Astrocyte (in vitro differentiated cells and primary cell): Measurements from ENCODE around the gene CRTAP. TPM values are rescaled to one million over a fixed set of nuclear protein-coding genes. Genes with fewer than 3 reads are reported as not detected.
A peak's percentile ranks its signal among the peaks of the same experiment; 100 is the strongest.
"Not testable (repeated sequence)": the region's sequence is repeated elsewhere in the genome, so short reads cannot be mapped to it uniquely, and the experiment has no call there.

Experiments used
- DNase-seq: peaks from one replicate; pipeline ENCODE4 v3.0.0-alpha.2; 2010; ENCODE audit warnings: low read depth
- FAIRE-seq: peaks from 2 replicates; lab custom pipeline; 2011; peaks lifted over from hg19 to GRCh38; lab: Jason Lieb, UNC
- H2AFZ ChIP-seq: 2 replicates; pipeline ENCODE4 v1.6.0; 2012; ENCODE audit warnings: low read depth, low read length, inconsistent platforms
- H3K27ac ChIP-seq: 2 replicates; pipeline ENCODE4 v1.5.1; 2011; ENCODE audit warnings: low read depth, low read length, inconsistent platforms
- H3K27me3 ChIP-seq: 2 replicates; pipeline ENCODE4 v1.6.0; 2011; ENCODE audit warnings: low read length, inconsistent platforms; ENCODE audit not compliant: insufficient read depth
- H3K36me3 ChIP-seq: 2 replicates; pipeline ENCODE4 v1.5.1; 2011; ENCODE audit warnings: low read length, inconsistent platforms; ENCODE audit not compliant: insufficient read depth
- H3K4me1 ChIP-seq: 2 replicates; pipeline ENCODE4 v1.5.1; 2011; ENCODE audit warnings: low read length, inconsistent platforms; ENCODE audit not compliant: insufficient read depth
- H3K4me2 ChIP-seq: 2 replicates; pipeline ENCODE4 v1.6.0; 2012; ENCODE audit warnings: low read length, inconsistent platforms
- H3K4me3 ChIP-seq: 2 replicates; pipeline ENCODE4 v1.5.1; 2011; ENCODE audit warnings: low read depth, mild to moderate bottlenecking, low read length, inconsistent platforms; ENCODE audit not compliant: insufficient read depth
- H3K79me2 ChIP-seq: 2 replicates; pipeline ENCODE4 v1.6.0; 2012; ENCODE audit warnings: mild to moderate bottlenecking, low read length, inconsistent platforms; ENCODE audit not compliant: insufficient read depth
- H3K9ac ChIP-seq: 2 replicates; pipeline ENCODE4 v1.6.0; 2012; ENCODE audit warnings: mild to moderate bottlenecking, low read length, inconsistent platforms
- H3K9me3 ChIP-seq: 2 replicates; pipeline ENCODE4 v1.5.1; 2012; ENCODE audit warnings: low read depth, mild to moderate bottlenecking, low read length, inconsistent platforms; ENCODE audit not compliant: insufficient read depth
- H4K20me1 ChIP-seq: 2 replicates; pipeline ENCODE4 v1.6.0; 2012; ENCODE audit warnings: low read length, inconsistent platforms; ENCODE audit not compliant: insufficient read depth
- H3K27ac Mint-ChIP-seq: one replicate; pipeline ENCODE4 v1.8.0; 2021; ENCODE audit warnings: mild to moderate bottlenecking, mixed read lengths; ENCODE audit not compliant: unreplicated experiment
- H3K27me3 Mint-ChIP-seq: one replicate; pipeline ENCODE4 v1.8.0; 2021; ENCODE audit warnings: low read depth, mixed read lengths; ENCODE audit not compliant: unreplicated experiment
- H3K36me3 Mint-ChIP-seq: one replicate; pipeline ENCODE4 v1.8.0; 2021; ENCODE audit warnings: low read depth, mixed read lengths; ENCODE audit not compliant: unreplicated experiment
- H3K4me1 Mint-ChIP-seq: one replicate; pipeline ENCODE4 v1.8.0; 2021; ENCODE audit warnings: low read depth, mixed read lengths; ENCODE audit not compliant: unreplicated experiment
- H3K4me3 Mint-ChIP-seq: one replicate; pipeline ENCODE4 v1.8.0; 2021; ENCODE audit warnings: mild to moderate bottlenecking, moderate library complexity, mixed read lengths; ENCODE audit not compliant: unreplicated experiment
- H3K9me3 Mint-ChIP-seq: one replicate; pipeline ENCODE4 v1.8.0; 2021; ENCODE audit warnings: mild to moderate bottlenecking, mixed read lengths; ENCODE audit not compliant: unreplicated experiment
- CTCF ChIP-seq: IDR thresholded peaks from 2 replicates; pipeline ENCODE4 v1.5.1; 2011; ENCODE audit warnings: low read depth, mild to moderate bottlenecking, inconsistent platforms, low read length, moderate library complexity; ENCODE audit not compliant: insufficient read depth
- EZH2 ChIP-seq: IDR thresholded peaks from 2 replicates; pipeline ENCODE4 v1.6.1; 2012; ENCODE audit warnings: mild to moderate bottlenecking, low read length, inconsistent platforms; ENCODE audit not compliant: insufficient read depth
- total RNA-seq: library from RNA; stranded (reverse); gene quantifications from 2 replicates; pipeline ENCODE4 v1.2.1, GENCODE V29; 2021

CRTAP gene
- total RNA-seq, 1 donor from 2014 or later = 145 TPM

GRCh38 chr3:33132019-33132360 is 18.2 kb downstream of the CRTAP start:
- no peaks in the 10 kb centered on the region for H3K9me3 Mint-ChIP-seq
- DNase-seq (no peak), FAIRE-seq (no peak)
- Histone ChIP-seq H3K9me3 (no peaks in the 10 kb centered on the region), H3K27ac (no peak overlapping the region), H3K4me2 (no peak overlapping the region), H3K4me1 (peaks cover 4% of the 10 kb centered on the region), H3K4me3 (no peak overlapping the region), H2AFZ (no peak overlapping the region), H4K20me1 (peaks cover 4% of the 10 kb centered on the region), H3K27me3 (no peaks in the 10 kb centered on the region), H3K79me2 (no peaks in the 10 kb centered on the region), H3K9ac (no peak overlapping the region), H3K36me3 (peaks cover 8% of the 10 kb centered on the region)
- H3K27ac Mint-ChIP-seq = no peak overlapping the region
- peaks cover 3% of the 10 kb centered on the region for H3K36me3 Mint-ChIP-seq
- H3K4me1 Mint-ChIP-seq = peaks cover 13% of the 10 kb centered on the region
- TF ChIP-seq CTCF (no peak), EZH2 (no peak)
- no peak overlapping the region for H3K4me3 Mint-ChIP-seq
- no peaks in the 10 kb centered on the region for H3K27me3 Mint-ChIP-seq

- Histone ChIP-seq H3K9me3 (no peaks in the 10 kb centered on the region), H3K79me2 (no peaks in the 10 kb centered on the region), H3K27ac (peak overlapping the region; percentile 39), H3K4me2 (peak overlapping the region; percentile 15), H3K4me3 (no peak overlapping the region), H4K20me1 (peaks cover 4% of the 10 kb centered on the region), H3K9ac (no peak overlapping the region), H3K4me1 (peaks cover 4% of the 10 kb centered on the region), H3K36me3 (peaks cover 5% of the 10 kb centered on the region), H2AFZ (no peak overlapping the region), H3K27me3 (no peaks in the 10 kb centered on the region)
- Mint-ChIP-seq H3K36me3 (peaks cover 3% of the 10 kb centered on the region), H3K9me3 (no peaks in the 10 kb centered on the region), H3K4me3 (no peak overlapping the region), H3K27me3 (no peaks in the 10 kb centered on the region), H3K4me1 (peaks cover 12% of the 10 kb centered on the region), H3K27ac (peak overlapping the region; percentile 55)
- no peak for TF ChIP-seq CTCF
- no peak for TF ChIP-seq EZH2
- peak; percentile 59 for DNase-seq
- FAIRE-seq = no peak
Measured at GRCh38 chr3:33134026-33134625, 20.3 kb downstream of the CRTAP start.

- Histone ChIP-seq H3K4me1 (no peaks in the 10 kb centered on the region), H3K27ac (no peak overlapping the region), H2AFZ (no peak overlapping the region), H3K79me2 (no peaks in the 10 kb centered on the region), H3K4me3 (no peak overlapping the region), H3K27me3 (no peaks in the 10 kb centered on the region), H3K4me2 (no peak overlapping the region), H3K9me3 (no peaks in the 10 kb centered on the region), H3K9ac (no peak overlapping the region), H3K36me3 (peaks cover 9% of the 10 kb centered on the region), H4K20me1 (no peaks in the 10 kb centered on the region)
- Mint-ChIP-seq H3K27me3 (no peaks in the 10 kb centered on the region), H3K4me1 (peaks cover 15% of the 10 kb centered on the region), H3K4me3 (no peak overlapping the region), H3K36me3 (peaks cover 19% of the 10 kb centered on the region), H3K9me3 (no peaks in the 10 kb centered on the region), H3K27ac (no peak overlapping the region)
- TF ChIP-seq EZH2 (no peak), CTCF (no peak)
- no peak for DNase-seq
- no peak for FAIRE-seq
Measured at GRCh38 chr3:33137691-33138090, 23.9 kb downstream of the CRTAP start.

DNA sequence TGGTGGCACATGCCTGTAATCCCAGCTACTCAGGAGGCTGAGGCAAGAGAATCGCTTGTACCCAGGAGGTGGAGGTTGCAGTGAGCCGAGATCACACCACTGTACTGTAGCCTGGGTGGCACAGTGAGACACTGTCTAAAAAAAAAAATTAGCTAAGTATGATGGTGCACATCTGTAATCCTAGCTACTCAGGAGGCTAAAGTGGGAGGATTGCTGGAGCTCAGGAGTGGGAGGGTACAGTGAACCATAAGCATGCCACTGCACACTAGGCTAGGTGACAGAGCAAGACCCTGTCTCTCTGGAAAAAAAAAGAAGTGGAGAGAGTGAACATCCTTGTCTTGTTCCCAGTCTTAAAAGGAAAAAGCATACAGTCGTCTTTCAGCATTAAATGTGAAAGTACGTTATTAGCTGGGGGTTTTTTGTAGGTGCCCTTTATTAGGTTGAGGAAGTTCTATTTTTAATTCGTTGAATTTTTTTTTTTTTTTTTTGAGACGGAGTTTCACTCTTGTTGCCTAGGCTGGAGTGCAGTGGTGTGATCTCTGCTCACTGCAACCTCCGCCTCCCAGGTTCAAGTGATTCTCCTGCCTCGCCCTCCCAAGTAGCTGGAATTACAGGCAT is 25.3 kb downstream of the CRTAP start:
- peaks cover 15% of the 10 kb centered on the region for H3K36me3 ChIP-seq
- not testable (repeated sequence) for H3K79me2 ChIP-seq, DNase-seq, H3K27me3 Mint-ChIP-seq, FAIRE-seq, H3K9me3 Mint-ChIP-seq, H3K4me2 ChIP-seq, H3K9ac ChIP-seq, H3K4me3 ChIP-seq, H3K4me1 ChIP-seq, H4K20me1 ChIP-seq, H2AFZ ChIP-seq, H3K27ac ChIP-seq, H3K9me3 ChIP-seq, H3K27me3 ChIP-seq, H3K4me3 Mint-ChIP-seq, H3K27ac Mint-ChIP-seq
- H3K36me3 Mint-ChIP-seq = peaks cover 32% of the 10 kb centered on the region
- H3K4me1 Mint-ChIP-seq = peaks cover 10% of the 10 kb centered on the region
